ENCODE data around the gene PRRG4. TPM values are rescaled to one million over a fixed set of nuclear protein-coding genes. Genes with fewer than 3 reads are reported as not detected.

The PRRG4 gene
- total RNA-seq, 1 donor from 2014 or later: 1.1 TPM

DNA sequence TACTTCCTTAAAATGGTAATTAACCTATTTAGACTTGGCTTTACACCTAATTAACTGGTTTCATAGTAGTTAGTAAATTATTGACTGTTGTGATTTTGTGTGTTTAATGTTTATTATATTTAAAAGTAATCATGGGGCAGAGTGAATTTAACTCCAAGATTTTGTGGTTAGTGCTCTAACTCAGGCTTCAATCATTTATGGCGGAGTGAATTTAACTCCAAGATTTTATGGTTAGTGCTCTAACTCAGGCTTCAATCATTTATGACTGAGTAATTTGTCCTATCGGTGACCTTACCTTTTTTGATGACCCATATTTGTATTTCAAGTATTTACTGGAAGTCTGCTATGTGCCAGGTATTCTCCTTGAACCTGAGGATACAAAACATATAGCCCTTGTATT is 7.2 kb downstream of the PRRG4 start:
- DNase-seq (ENCODE audit: low spot score): no peak
- no peaks in the 10 kb centered on the region for H3K4me1 Mint-ChIP-seq (ENCODE audit: low read depth)
- H3K36me3 Mint-ChIP-seq (ENCODE audit: low read depth): no peaks in the 10 kb centered on the region
- no peak overlapping the region for H3K27ac Mint-ChIP-seq
- H3K4me3 Mint-ChIP-seq (ENCODE audit: low read depth): no peak overlapping the region
- no peaks in the 10 kb centered on the region for H3K9me3 Mint-ChIP-seq
- intact Hi-C loops (cut with micrococcal nuclease): no loop called here
- peaks cover 11% of the 10 kb centered on the region for H3K27me3 Mint-ChIP-seq (ENCODE audit: low read depth)

DNA sequence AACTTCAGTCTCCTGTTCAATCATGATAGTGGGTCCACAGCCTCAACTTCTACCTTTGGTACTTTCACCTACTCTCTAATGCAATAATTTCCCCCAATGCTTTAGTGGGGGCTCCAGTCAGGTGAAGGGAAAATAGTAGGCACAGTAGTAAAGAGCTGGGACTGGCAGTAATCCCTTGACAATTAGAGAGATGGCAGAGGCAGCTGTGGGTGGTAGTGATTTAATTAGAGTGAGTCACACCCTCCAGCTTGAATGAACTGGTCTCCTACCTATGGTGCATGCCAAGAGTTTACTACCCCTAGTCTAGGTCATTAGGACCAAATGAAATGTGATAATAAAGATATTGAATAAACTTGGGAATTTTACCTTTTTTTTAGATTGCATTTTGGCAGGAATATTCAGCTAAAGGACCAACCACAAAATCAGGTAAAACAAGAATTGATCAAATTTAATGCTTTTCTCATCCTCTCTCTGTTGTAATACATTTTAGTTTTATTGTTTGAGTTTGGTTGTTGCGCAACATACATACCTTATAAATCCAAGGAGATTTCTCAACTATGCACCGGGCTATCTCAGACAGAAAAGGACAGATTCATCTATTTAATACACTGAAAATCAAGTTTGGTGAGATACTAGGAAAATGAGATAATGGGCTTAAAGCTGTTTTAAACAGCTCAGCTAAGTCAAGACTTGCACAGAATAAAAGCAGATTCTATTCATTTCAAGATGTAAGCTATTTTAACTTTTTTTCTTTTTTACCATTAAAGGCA is 9.0 kb downstream of the PRRG4 start:
- no peak for DNase-seq (ENCODE audit: low spot score)
- intact Hi-C loops (cut with micrococcal nuclease): loop anchor here (1.0 kb wide), 1 partner anchor 8 kb away; no protein-coding TSS in a partner anchor
- no peaks in the 10 kb centered on the region for H3K9me3 Mint-ChIP-seq
- peaks cover 6% of the 10 kb centered on the region for H3K27me3 Mint-ChIP-seq (ENCODE audit: low read depth)
- H3K4me3 Mint-ChIP-seq (ENCODE audit: low read depth): no peak overlapping the region
- no peaks in the 10 kb centered on the region for H3K4me1 Mint-ChIP-seq (ENCODE audit: low read depth)
- H3K36me3 Mint-ChIP-seq (ENCODE audit: low read depth): no peaks in the 10 kb centered on the region
- H3K27ac Mint-ChIP-seq: no peak overlapping the region

DNA sequence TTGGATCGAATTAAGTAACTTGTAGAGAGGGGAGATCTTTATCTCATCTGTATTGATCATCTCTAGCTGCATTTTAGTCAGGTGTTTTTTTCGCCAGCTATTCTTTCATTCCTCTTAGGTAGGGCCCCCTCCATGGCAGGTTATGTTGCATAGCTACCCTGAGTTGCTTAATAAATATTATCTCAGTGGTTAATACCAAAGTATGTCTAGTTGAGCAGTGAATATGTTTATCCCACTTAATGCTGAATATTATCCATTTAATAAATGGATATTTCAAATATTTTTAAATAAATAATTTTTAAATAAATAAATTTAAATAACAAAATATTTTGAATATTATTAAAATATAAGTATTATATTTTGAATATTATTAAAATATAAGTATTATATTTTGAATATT is 9.6 kb downstream of the PRRG4 start:
- Mint-ChIP-seq H3K36me3 (ENCODE audit: low read depth) (no peaks in the 10 kb centered on the region), H3K9me3 (no peaks in the 10 kb centered on the region), H3K27me3 (ENCODE audit: low read depth) (peaks cover 5% of the 10 kb centered on the region), H3K27ac (no peak overlapping the region), H3K4me1 (ENCODE audit: low read depth) (no peaks in the 10 kb centered on the region), H3K4me3 (ENCODE audit: low read depth) (no peak overlapping the region)
- no peak for DNase-seq (ENCODE audit: low spot score)
- intact Hi-C loops (cut with micrococcal nuclease): no loop called here

DNA sequence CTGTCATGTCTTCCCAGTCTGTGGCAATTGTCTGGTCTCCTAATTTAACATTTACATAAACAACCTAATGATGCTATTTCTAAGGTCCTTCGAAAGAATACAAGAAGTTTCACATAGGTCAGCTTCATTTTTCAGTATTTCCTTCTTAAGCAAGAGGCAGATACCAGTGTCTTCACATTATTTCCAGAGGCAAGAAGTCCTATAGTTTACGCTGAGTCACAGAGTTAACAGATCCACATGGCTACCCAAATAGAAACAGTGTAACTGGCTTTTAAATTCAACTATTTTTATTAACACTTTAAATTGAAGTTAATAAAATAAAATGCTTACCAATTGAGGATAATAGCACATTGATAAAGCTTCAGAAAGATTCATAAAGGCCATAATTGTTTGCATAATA is 10.9 kb downstream of the PRRG4 start:
- Mint-ChIP-seq H3K4me3 (ENCODE audit: low read depth) (no peak overlapping the region), H3K4me1 (ENCODE audit: low read depth) (no peaks in the 10 kb centered on the region), H3K9me3 (no peaks in the 10 kb centered on the region), H3K27me3 (ENCODE audit: low read depth) (peaks cover 5% of the 10 kb centered on the region), H3K27ac (no peak overlapping the region), H3K36me3 (ENCODE audit: low read depth) (no peaks in the 10 kb centered on the region)
- DNase-seq (ENCODE audit: low spot score): no peak
- intact Hi-C loops (cut with micrococcal nuclease): loop anchor here (5.0 kb wide), 1 partner anchor 33 kb away; no protein-coding TSS in a partner anchor

DNA sequence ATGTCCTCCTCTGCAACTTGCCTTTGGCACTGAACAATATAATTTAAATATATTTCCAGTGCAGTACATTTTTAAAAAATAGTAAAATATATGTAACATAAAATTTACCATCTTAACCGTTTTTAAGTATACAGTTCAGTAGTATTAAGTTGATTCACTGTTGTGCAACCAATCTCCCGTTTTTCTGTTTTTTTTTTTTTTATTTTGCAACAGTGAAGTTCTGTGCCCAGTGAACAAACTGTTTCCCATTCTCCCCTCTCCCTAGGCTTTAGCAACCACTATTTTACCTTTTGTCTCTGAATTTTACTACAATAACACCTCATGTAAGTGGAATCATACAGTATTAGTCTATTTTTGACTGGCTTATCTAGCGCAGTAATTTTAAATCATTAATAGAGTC is 13.8 kb downstream of the PRRG4 start:
- Mint-ChIP-seq H3K27me3 (ENCODE audit: low read depth) (peaks cover 5% of the 10 kb centered on the region), H3K36me3 (ENCODE audit: low read depth) (no peaks in the 10 kb centered on the region), H3K27ac (no peak overlapping the region), H3K4me3 (ENCODE audit: low read depth) (no peak overlapping the region), H3K4me1 (ENCODE audit: low read depth) (no peaks in the 10 kb centered on the region), H3K9me3 (no peaks in the 10 kb centered on the region)
- DNase-seq (ENCODE audit: low spot score): no peak
- intact Hi-C loops (cut with micrococcal nuclease): loop anchor here (5.0 kb wide), 1 partner anchor 36 kb away; no protein-coding TSS in a partner anchor

DNA sequence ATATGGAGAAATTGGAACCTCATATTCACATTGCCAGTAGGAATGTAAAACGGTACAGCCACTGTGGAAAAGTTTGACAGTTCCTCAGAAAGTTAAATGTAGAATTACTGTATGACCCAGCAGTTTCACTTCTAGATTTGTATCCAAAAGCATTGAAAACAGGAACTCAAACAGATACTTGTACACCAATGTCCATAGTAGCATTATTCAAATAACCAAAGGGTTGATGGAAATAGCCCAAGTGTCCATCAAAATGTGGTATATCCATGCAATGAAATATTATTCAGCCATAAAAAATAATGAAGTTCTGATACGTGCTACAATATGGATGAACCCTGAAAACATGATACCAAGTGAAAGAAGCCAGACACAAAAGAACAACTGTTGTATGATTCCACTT is 17.8 kb downstream of the PRRG4 start:
- intact Hi-C loops (cut with micrococcal nuclease): no loop called here
- H3K4me3 Mint-ChIP-seq (ENCODE audit: low read depth): no peak overlapping the region
- H3K27ac Mint-ChIP-seq: no peak overlapping the region
- peaks cover 6% of the 10 kb centered on the region for H3K4me1 Mint-ChIP-seq (ENCODE audit: low read depth)
- H3K27me3 Mint-ChIP-seq (ENCODE audit: low read depth): no peaks in the 10 kb centered on the region
- no peaks in the 10 kb centered on the region for H3K36me3 Mint-ChIP-seq (ENCODE audit: low read depth)
- H3K9me3 Mint-ChIP-seq: no peaks in the 10 kb centered on the region
- no peak for DNase-seq (ENCODE audit: low spot score)

DNA sequence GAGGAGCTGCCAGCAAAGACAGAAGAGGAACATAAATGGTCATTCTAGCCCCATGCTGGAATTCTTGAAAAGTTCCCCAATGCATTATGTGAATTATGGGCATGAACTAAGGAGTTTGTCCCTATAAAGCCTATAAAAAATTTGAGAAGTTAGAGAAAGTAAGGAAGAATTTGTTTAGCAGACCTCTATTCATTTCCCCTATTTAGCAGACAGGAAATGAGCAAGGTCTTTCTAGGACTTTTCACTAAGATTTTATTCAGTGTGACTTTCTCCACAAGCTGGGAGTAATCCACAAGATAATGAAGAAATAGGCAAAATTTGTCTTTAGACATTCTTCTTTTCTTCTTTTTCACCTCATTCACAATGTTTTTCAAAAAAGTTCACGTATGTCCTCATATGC is 20.0 kb downstream of the PRRG4 start:
- Mint-ChIP-seq H3K4me3 (ENCODE audit: low read depth) (no peak overlapping the region), H3K27me3 (ENCODE audit: low read depth) (no peaks in the 10 kb centered on the region), H3K27ac (no peak overlapping the region), H3K9me3 (no peaks in the 10 kb centered on the region), H3K4me1 (ENCODE audit: low read depth) (peaks cover 6% of the 10 kb centered on the region), H3K36me3 (ENCODE audit: low read depth) (no peaks in the 10 kb centered on the region)
- intact Hi-C loops (cut with micrococcal nuclease): no loop called here
- no peak for DNase-seq (ENCODE audit: low spot score)

DNA sequence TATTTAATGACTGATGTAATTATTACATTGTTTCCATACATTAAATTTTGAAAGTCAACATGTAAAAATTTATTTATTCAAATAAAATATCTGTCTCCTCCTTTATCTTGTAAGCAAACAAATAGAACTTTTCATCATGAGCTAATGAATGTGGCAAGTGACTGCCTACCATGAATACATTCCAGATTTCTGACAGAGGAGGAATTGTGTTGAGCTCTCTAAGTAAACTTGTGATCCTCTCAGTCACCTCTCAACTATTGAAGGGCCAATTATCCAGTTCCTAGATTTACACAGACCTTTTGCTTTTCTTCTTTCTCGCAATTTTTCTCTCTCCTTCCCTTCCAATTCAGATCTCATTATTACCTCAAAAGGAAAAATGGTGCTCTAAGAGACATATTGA is 21.5 kb downstream of the PRRG4 start:
- Mint-ChIP-seq H3K27me3 (ENCODE audit: low read depth) (peaks cover 3% of the 10 kb centered on the region), H3K4me1 (ENCODE audit: low read depth) (peaks cover 6% of the 10 kb centered on the region), H3K9me3 (no peaks in the 10 kb centered on the region), H3K36me3 (ENCODE audit: low read depth) (no peaks in the 10 kb centered on the region), H3K27ac (no peak overlapping the region), H3K4me3 (ENCODE audit: low read depth) (no peak overlapping the region)
- DNase-seq (ENCODE audit: low spot score): no peak
- intact Hi-C loops (cut with micrococcal nuclease): no loop called here

DNA sequence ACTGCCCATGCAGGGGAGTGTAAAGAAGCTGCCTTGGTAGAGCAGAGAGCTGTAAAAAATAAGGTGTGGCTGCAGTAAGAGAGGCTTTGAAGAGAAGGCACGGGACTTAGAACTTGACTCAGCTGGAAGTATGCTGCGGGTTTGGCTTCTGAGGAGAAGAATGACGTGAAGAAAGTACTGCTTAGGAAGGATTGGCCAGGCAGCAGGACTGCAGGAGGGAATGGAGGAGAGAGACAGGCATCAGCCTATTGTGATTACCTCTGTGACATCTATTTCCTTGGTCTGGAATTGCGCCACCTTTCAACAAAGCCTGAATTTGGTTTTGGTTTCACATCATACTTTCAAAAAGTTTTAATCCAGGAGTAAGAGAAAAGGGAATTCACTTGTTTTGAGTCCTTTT is 22.5 kb downstream of the PRRG4 start:
- Mint-ChIP-seq H3K27me3 (ENCODE audit: low read depth) (peaks cover 5% of the 10 kb centered on the region), H3K9me3 (no peaks in the 10 kb centered on the region), H3K4me1 (ENCODE audit: low read depth) (peaks cover 6% of the 10 kb centered on the region), H3K27ac (no peak overlapping the region), H3K4me3 (ENCODE audit: low read depth) (no peak overlapping the region), H3K36me3 (ENCODE audit: low read depth) (no peaks in the 10 kb centered on the region)
- DNase-seq (ENCODE audit: low spot score): no peak
- intact Hi-C loops (cut with micrococcal nuclease): no loop called here

DNA sequence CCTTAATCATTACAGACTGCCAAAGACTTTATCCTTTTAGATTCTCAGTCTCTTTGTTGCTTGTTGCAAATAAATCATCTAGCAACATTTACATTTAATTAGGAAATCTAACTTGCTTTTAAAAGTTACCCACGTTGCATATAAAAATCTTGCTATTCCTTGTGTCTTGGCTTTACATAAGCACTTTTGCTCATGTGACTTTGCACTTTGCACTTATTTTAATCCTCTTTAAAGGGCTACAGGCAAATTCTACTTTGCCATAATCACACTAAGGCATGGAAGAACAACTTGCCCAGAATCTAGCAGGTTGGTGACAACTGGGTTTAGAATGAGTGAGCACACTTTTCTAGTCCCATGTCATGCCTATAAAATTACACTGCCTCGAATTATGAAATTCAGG is 25.9 kb downstream of the PRRG4 start:
- peaks cover 13% of the 10 kb centered on the region for H3K27me3 Mint-ChIP-seq (ENCODE audit: low read depth)
- no peaks in the 10 kb centered on the region for H3K9me3 Mint-ChIP-seq
- no peaks in the 10 kb centered on the region for H3K36me3 Mint-ChIP-seq (ENCODE audit: low read depth)
- H3K27ac Mint-ChIP-seq: no peak overlapping the region
- intact Hi-C loops (cut with micrococcal nuclease): no loop called here
- DNase-seq (ENCODE audit: low spot score): no peak
- peaks cover 2% of the 10 kb centered on the region for H3K4me1 Mint-ChIP-seq (ENCODE audit: low read depth)
- no peak overlapping the region for H3K4me3 Mint-ChIP-seq (ENCODE audit: low read depth)

DNA sequence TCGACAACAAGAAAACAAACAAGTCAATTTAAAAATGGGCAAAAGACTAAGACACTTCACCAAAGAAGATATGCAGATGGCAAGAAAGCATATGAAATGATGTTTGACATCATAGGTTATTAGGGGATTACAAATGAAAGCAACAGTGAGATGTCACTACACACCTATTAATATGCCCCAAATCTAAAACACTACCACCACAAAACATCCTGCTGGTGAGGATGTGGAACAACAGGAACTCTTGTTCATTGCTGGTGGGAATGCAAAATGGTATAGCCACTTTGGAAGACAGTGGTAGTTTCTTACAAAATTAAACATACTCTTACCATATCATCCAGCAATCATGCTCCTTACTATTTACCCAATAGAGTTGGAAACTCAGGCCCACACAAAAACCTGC is 29.0 kb downstream of the PRRG4 start:
- no peak overlapping the region for H3K27ac Mint-ChIP-seq
- no peak for DNase-seq (ENCODE audit: low spot score)
- no peaks in the 10 kb centered on the region for H3K9me3 Mint-ChIP-seq
- no peaks in the 10 kb centered on the region for H3K36me3 Mint-ChIP-seq (ENCODE audit: low read depth)
- no peak overlapping the region for H3K4me3 Mint-ChIP-seq (ENCODE audit: low read depth)
- intact Hi-C loops (cut with micrococcal nuclease): no loop called here
- H3K27me3 Mint-ChIP-seq (ENCODE audit: low read depth): peaks cover 18% of the 10 kb centered on the region
- H3K4me1 Mint-ChIP-seq (ENCODE audit: low read depth): no peaks in the 10 kb centered on the region

DNA sequence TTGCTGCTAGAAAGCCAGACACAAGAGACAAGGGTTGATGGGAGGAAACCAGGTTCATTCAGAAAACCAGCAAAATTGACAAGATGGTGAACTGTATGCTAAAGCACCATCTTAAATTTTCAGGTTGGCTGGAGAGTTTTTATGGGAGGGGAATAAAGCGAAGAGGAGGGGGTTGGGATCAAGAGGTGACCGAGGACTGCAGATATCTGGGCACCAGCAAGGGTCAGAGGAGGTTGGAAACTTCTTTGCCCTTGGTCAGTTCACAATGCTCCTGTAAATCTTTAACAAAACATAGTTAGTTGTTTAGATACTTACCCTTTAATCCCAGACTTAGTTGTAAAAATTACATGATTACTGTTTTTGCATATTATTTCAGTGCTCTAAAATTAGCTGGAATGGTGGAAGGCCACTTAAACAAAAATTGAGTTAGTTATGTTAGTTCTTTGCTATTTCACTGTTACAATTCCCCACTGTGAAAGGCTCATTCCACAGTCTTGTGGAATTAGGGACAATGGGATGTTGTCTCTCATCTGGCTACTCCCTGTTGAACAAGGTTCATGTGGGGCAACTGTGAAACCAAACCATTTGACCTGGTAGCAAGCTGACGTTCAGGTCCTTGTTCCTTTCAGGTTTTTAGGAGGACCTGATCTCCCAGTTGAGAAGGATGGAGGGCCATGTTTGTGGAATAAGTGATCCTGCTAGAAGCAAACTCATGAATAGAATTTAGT is 32.3 kb downstream of the PRRG4 start:
- no peaks in the 10 kb centered on the region for H3K36me3 Mint-ChIP-seq (ENCODE audit: low read depth)
- no peak overlapping the region for H3K27ac Mint-ChIP-seq
- DNase-seq (ENCODE audit: low spot score): no peak
- intact Hi-C loops (cut with micrococcal nuclease): no loop called here
- H3K27me3 Mint-ChIP-seq (ENCODE audit: low read depth): peaks cover 24% of the 10 kb centered on the region
- H3K9me3 Mint-ChIP-seq: no peaks in the 10 kb centered on the region
- H3K4me3 Mint-ChIP-seq (ENCODE audit: low read depth): no peak overlapping the region
- H3K4me1 Mint-ChIP-seq (ENCODE audit: low read depth): no peaks in the 10 kb centered on the region

DNA sequence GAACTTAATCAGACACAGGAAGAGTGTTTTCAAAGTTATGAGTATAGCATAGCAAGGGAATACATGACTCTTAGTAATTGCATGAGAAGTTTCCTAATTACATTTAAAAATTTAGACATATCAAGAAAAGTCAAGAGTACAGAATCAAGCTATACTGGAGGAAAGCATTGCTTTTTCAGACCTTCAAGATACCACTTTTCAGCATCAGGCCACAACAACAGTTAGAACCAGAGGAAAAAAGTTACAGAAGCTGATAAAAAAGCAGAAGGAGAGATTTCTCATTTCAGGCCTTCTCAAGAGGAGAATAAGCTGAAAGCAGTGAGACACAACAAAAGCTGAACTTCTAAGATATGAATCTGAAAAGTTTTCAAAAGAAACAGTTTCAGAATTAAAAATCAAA is 34.8 kb downstream of the PRRG4 start:
- Mint-ChIP-seq H3K27ac (no peak overlapping the region), H3K4me1 (ENCODE audit: low read depth) (no peaks in the 10 kb centered on the region), H3K27me3 (ENCODE audit: low read depth) (peaks cover 25% of the 10 kb centered on the region), H3K36me3 (ENCODE audit: low read depth) (no peaks in the 10 kb centered on the region), H3K4me3 (ENCODE audit: low read depth) (no peak overlapping the region), H3K9me3 (peaks cover 11% of the 10 kb centered on the region)
- intact Hi-C loops (cut with micrococcal nuclease): no loop called here
- DNase-seq (ENCODE audit: low spot score): no peak

Measured in activated T-helper 2 cell treated with anti-CD3 and anti-CD28 coated beads, Interferon-gamma antibody, Interleukin-2, Interleukin-4, amounts not matched to agents 10 μg/mL and 5 μg/mL and 100 μg/mL, durations not matched to agents 14 hours and 24 hours and 36 hours (primary cell).